ENCODE measurements around the gene MAD2L2. TPM values are rescaled to one million over a fixed set of nuclear protein-coding genes. Genes with fewer than 3 reads are reported as not detected.

The MAD2L2 gene
- total and polyA plus RNA-seq, 9 of the 15 experiments (the other 6 are each of a cell fraction or from before 2014, with no cell fraction given), result 12.4 to 286 (median 143) TPM

GRCh38 chr1:11693024-11693590, 12.2 kb upstream of the MAD2L2 start (continued):
- TF ChIP-seq, protein P1, sequence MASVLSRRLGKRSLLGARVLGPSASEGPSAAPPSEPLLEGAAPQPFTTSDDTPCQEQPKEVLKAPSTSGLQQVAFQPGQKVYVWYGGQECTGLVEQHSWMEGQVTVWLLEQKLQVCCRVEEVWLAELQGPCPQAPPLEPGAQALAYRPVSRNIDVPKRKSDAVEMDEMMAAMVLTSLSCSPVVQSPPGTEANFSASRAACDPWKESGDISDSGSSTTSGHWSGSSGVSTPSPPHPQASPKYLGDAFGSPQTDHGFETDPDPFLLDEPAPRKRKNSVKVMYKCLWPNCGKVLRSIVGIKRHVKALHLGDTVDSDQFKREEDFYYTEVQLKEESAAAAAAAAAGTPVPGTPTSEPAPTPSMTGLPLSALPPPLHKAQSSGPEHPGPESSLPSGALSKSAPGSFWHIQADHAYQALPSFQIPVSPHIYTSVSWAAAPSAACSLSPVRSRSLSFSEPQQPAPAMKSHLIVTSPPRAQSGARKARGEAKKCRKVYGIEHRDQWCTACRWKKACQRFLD (CRISPR knock-in tag; IDR thresholded peaks at IDR 0.05), result 0 out of 2 replicates have a peak, but pooled peaks have one; percentile 57
- TF ChIP-seq ARID1B (IDR thresholded peaks at IDR 0.05) (peak; percentile 62), ZNF384 (IDR thresholded peaks at IDR 0.05; ENCODE audit: low read depth, low read length) (peak; percentile 57; the same call in 1 of the 2 replicates), ATF3 (IDR thresholded peaks at IDR 0.05) (peak; percentile 90), ATF3 (CRISPR knock-in tag; conservative IDR thresholded peaks at IDR 0.05) (no peak), ETV1 (tag; conservative IDR thresholded peaks at IDR 0.05; ENCODE audit: low read depth) (peak; percentile 49), ETV5 (CRISPR knock-in tag; IDR thresholded peaks at IDR 0.05; ENCODE audit: low read depth) (peak; percentile 47; the same call in 1 of the 2 replicates), PHTF2 (CRISPR knock-in tag; IDR thresholded peaks at IDR 0.05) (no peak), SMARCE1 (IDR thresholded peaks at IDR 0.05) (peak; percentile 70), HEY1 (CRISPR knock-in tag; IDR thresholded peaks at IDR 0.05; ENCODE audit: borderline replicate concordance) (no peak), DPF2 (IDR thresholded peaks at IDR 0.05) (peak; percentile 77), ZNF655 (CRISPR knock-in tag; IDR thresholded peaks at IDR 0.05) (no peak), RCOR1 (IDR thresholded peaks at IDR 0.05; ENCODE audit: borderline replicate concordance in 1 of 2, low read depth in 2 of 2, low read length in 2 of 2) (peak in 1 of 2 experiments; percentile 61; a peak in 1 of 4 replicates)
- TF ChIP-seq, protein P2, sequence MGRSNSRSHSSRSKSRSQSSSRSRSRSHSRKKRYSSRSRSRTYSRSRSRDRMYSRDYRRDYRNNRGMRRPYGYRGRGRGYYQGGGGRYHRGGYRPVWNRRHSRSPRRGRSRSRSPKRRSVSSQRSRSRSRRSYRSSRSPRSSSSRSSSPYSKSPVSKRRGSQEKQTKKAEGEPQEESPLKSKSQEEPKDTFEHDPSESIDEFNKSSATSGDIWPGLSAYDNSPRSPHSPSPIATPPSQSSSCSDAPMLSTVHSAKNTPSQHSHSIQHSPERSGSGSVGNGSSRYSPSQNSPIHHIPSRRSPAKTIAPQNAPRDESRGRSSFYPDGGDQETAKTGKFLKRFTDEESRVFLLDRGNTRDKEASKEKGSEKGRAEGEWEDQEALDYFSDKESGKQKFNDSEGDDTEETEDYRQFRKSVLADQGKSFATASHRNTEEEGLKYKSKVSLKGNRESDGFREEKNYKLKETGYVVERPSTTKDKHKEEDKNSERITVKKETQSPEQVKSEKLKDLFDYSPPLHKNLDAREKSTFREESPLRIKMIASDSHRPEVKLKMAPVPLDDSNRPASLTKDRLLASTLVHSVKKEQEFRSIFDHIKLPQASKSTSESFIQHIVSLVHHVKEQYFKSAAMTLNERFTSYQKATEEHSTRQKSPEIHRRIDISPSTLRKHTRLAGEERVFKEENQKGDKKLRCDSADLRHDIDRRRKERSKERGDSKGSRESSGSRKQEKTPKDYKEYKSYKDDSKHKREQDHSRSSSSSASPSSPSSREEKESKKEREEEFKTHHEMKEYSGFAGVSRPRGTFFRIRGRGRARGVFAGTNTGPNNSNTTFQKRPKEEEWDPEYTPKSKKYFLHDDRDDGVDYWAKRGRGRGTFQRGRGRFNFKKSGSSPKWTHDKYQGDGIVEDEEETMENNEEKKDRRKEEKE (IDR thresholded peaks at IDR 0.05; ENCODE audit: borderline replicate concordance in 1 of 2, control insufficient read depth in 1 of 2, low read depth in 2 of 2, low read length in 1 of 2), result no peak
- TF ChIP-seq, protein P3, sequence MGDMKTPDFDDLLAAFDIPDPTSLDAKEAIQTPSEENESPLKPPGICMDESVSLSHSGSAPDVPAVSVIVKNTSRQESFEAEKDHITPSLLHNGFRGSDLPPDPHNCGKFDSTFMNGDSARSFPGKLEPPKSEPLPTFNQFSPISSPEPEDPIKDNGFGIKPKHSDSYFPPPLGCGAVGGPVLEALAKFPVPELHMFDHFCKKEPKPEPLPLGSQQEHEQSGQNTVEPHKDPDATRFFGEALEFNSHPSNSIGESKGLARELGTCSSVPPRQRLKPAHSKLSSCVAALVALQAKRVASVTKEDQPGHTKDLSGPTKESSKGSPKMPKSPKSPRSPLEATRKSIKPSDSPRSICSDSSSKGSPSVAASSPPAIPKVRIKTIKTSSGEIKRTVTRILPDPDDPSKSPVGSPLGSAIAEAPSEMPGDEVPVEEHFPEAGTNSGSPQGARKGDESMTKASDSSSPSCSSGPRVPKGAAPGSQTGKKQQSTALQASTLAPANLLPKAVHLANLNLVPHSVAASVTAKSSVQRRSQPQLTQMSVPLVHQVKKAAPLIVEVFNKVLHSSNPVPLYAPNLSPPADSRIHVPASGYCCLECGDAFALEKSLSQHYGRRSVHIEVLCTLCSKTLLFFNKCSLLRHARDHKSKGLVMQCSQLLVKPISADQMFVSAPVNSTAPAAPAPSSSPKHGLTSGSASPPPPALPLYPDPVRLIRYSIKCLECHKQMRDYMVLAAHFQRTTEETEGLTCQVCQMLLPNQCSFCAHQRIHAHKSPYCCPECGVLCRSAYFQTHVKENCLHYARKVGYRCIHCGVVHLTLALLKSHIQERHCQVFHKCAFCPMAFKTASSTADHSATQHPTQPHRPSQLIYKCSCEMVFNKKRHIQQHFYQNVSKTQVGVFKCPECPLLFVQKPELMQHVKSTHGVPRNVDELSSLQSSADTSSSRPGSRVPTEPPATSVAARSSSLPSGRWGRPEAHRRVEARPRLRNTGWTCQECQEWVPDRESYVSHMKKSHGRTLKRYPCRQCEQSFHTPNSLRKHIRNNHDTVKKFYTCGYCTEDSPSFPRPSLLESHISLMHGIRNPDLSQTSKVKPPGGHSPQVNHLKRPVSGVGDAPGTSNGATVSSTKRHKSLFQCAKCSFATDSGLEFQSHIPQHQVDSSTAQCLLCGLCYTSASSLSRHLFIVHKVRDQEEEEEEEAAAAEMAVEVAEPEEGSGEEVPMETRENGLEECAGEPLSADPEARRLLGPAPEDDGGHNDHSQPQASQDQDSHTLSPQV (IDR thresholded peaks at IDR 0.05), result no peak
